ENCODE results near the gene ICE1. TPM values are rescaled to one million over a fixed set of nuclear protein-coding genes. Genes with fewer than 3 reads are reported as not detected.

Gene ICE1
- total RNA-seq, 8 experiments from 2014 or later: 17.8 to 39.2 (median 26.0) TPM

DNA sequence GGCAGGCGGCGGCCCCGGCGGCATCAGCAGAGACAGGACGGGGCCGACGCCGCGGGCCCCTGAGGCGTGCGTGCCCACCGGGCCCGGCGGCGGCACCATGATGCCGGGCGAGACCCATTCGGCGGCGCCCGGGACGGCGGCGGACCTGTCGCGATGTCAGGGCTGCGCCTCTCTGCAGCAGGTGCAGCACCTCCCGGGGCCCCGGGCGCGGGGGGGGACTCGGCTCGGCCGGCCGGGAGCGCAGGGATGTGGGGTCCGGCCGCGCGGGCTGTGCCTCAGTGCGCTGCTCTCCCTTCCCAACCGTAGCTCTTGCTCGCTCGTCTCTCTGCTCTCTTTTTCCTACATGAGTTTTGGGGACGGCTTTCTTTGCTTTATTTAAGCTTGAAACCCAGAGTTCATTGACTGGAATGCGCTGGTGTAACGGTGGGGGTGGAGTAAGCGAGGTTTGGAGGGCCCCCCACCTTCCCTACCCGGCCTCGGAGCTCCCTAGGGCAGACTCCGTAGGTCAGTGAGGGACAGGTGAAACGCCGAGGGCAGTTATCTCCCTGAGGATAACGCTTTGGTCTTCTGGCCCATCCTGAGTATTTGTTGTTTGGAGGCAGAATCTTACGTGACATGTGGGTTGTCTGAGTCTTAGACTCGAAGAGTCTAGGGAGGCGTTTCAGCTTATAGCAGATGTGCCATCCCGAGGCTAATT lies 490 bp downstream of the ICE1 start:
- peaks cover 17 to 22% of the 10 kb centered on the region in 2 donors for H3K4me1 ChIP-seq (replicated peaks in 1 of 2)
- WGBS, 10 experiments: 0 to 2% (median 0%) methylated on average over 1 to 11 of the region's 58 CpGs; no CpG with 5 or more reads in 2 of the 10 experiments

DNA sequence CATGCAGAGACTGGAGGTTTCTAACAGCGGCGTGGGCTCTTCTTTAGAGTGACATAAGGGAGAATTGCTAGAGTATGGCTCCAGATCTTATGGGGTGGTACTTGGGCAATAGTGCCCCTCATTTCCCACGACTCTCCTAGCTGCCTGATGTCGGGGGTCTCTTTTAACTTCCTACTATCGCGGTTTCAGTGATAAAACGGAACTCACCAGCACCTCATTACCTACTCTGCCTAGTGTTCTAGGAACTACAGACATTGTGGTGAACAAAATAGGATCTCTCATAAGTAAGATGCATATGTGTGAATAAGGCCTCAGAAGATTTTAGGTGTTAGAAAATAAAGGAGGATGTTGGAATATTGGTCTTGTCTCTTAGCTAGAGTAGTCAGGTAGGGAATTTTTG lies 1.1 kb downstream of the ICE1 start:
- H3K27ac ChIP-seq: no peak overlapping the region
- WGBS, 10 experiments: 30 to 73% (median 52%) methylated on average over 2 to 7 of the region's 7 CpGs; no CpG with 5 or more reads in 3 of the 10 experiments
- peak overlapping the region; percentile 71 to 93 (median 92) for H3K4me3 ChIP-seq
- H3K4me1 ChIP-seq (replicated peaks in 1 of 2): peaks cover 17 to 22% of the 10 kb centered on the region in 2 donors
- in situ Hi-C loops (cut with MboI; ENCODE audit: low pct_unique_long_range_greater_than_20kb in 2 of 9, low sequenced_read_pairs in 9 of 9, unreplicated experiment in 9 of 9): loop anchor here in 8 of 9 experiments (10.0 to 25.0 kb wide), 5 partner anchors 279 to 549 kb away; partner anchors contain the start of gene ADAMTS16 (in 6 of the 8)
- no peak for ATAC-seq (replicated peaks in 6 of 8)

More for the DNA sequence above, 490 bp downstream of the ICE1 start:
- peak overlapping the region; percentile 71 to 93 (median 92) for H3K4me3 ChIP-seq
- H3K27ac ChIP-seq: peak overlapping the region; percentile 99 to 100
- in situ Hi-C loops (cut with MboI; ENCODE audit: low pct_unique_long_range_greater_than_20kb in 2 of 9, low sequenced_read_pairs in 9 of 9, unreplicated experiment in 9 of 9): loop anchor here in 8 of 9 experiments (10.0 to 25.0 kb wide), 5 partner anchors 278 to 548 kb away; partner anchors contain the start of gene ADAMTS16 (in 6 of the 8)
- peak in 2 of 8 experiments; percentile 12 to 19 for ATAC-seq (replicated peaks in 6 of 8)

DNA sequence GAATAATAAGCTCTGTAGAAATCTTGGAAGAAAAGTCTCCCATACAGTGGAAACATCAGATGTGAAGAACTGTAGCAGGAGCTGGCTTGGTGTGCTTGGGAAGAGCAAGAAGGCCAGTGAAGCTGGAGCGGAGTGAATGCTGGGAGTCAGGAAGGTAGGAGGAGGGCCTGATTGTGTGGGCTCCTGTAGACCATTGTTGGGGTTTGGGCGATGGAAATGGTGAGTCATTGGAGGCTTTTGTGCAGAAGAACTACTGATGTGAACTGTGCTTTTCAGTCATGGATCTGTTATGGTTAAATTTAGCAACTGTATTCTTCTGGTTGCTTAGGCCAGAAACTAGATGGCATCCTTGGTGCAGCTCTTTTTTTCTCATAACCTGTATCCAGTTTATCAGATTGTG lies 2.3 kb downstream of the ICE1 start:
- in situ Hi-C loops (cut with MboI; ENCODE audit: low pct_unique_long_range_greater_than_20kb in 2 of 9, low sequenced_read_pairs in 9 of 9, unreplicated experiment in 9 of 9): loop anchor here in 8 of 9 experiments (10.0 to 25.0 kb wide), 5 partner anchors 280 to 550 kb away; partner anchors contain the start of gene ADAMTS16 (in 6 of the 8)

GRCh38 chr5:5430136-5430535 lies 7.7 kb downstream of the ICE1 start:
- H3K4me3 ChIP-seq: no peak overlapping the region
- in situ Hi-C loops (cut with MboI; ENCODE audit: low pct_unique_long_range_greater_than_20kb in 2 of 9, low sequenced_read_pairs in 9 of 9, unreplicated experiment in 9 of 9): no loop called here
- 53 to 100% (median 94%) methylated on average over 2 to 3 of the region's 3 CpGs; no CpG with 5 or more reads in 3 of the 10 experiments for WGBS, 10 experiments
- no peak for ATAC-seq (replicated peaks in 6 of 8)
- H3K4me1 ChIP-seq (replicated peaks in 1 of 2): no peaks in the 10 kb centered on the region
- no peak overlapping the region for H3K27ac ChIP-seq

More for the DNA sequence above, 2.3 kb downstream of the ICE1 start:
- ATAC-seq (replicated peaks in 6 of 8): no peak
- Histone ChIP-seq H3K4me3 (no peak overlapping the region), H3K4me1 (replicated peaks in 1 of 2) (peaks cover 17% of the 10 kb centered on the region in 2 donors), H3K27ac (no peak overlapping the region)
- 40 to 100% (median 88%) methylated on average over 1 to 2 of the region's 2 CpGs; no CpG with 5 or more reads in 2 of the 10 experiments for WGBS, 10 experiments

GRCh38 chr5:5432020-5432707 lies 9.7 kb downstream of the ICE1 start:
- 58 to 100% (median 89%) methylated on average over 1 to 4 of the region's 4 CpGs for WGBS, 10 experiments

GRCh38 chr5:5436203-5436760 lies 13.8 kb downstream of the ICE1 start:
- Histone ChIP-seq H3K4me1 (replicated peaks in 1 of 2) (no peaks in the 10 kb centered on the region), H3K4me3 (no peak overlapping the region), H3K27ac (no peak overlapping the region)
- in situ Hi-C loops (cut with MboI; ENCODE audit: low pct_unique_long_range_greater_than_20kb in 2 of 9, low sequenced_read_pairs in 9 of 9, unreplicated experiment in 9 of 9): no loop called here
- no peak for ATAC-seq (replicated peaks in 6 of 8)
- WGBS, 10 experiments: 50 to 100% (median 80%) methylated on average over 1 to 4 of the region's 4 CpGs

More at GRCh38 chr5:5432020-5432707, 9.7 kb downstream of the ICE1 start:
- no peak for ATAC-seq (replicated peaks in 6 of 8)
- Histone ChIP-seq H3K4me3 (no peak overlapping the region), H3K27ac (no peak overlapping the region), H3K4me1 (replicated peaks in 1 of 2) (no peaks in the 10 kb centered on the region)
- in situ Hi-C loops (cut with MboI; ENCODE audit: low pct_unique_long_range_greater_than_20kb in 2 of 9, low sequenced_read_pairs in 9 of 9, unreplicated experiment in 9 of 9): no loop called here

- ATAC-seq (replicated peaks in 6 of 8): no peak
- H3K27ac ChIP-seq: no peak overlapping the region
- H3K4me3 ChIP-seq: no peak overlapping the region
- no peaks in the 10 kb centered on the region for H3K4me1 ChIP-seq (replicated peaks in 1 of 2)
- WGBS, 10 experiments: 71 to 96% (median 87%) methylated on average over 1 to 11 of the region's 11 CpGs
- in situ Hi-C loops (cut with MboI; ENCODE audit: low pct_unique_long_range_greater_than_20kb in 2 of 9, low sequenced_read_pairs in 9 of 9, unreplicated experiment in 9 of 9): no loop called here
Measured at GRCh38 chr5:5437227-5438172, 15.0 kb downstream of the ICE1 start.

DNA sequence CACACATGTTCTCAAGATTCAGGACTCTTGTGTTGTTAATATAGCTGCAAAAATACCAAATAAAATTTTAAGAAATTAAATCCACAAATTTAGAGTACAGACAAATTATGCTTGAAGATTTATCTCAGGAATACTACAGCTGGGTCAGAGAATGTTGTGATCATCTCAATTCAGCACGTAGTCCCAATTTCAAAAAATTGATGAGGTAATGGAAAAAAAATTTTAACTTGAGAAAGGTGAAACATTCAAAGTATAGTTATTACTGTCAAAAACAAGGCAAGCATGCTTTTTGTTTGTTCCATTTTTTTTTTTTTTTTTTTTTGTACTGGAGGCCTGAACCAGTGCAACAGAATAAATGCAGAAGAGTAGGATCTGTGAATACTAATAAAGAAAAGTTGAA lies 29.4 kb downstream of the ICE1 start:
- ATAC-seq (replicated peaks in 6 of 8): no peak
- Histone ChIP-seq H3K4me3 (no peak overlapping the region), H3K27ac (no peak overlapping the region), H3K4me1 (replicated peaks in 1 of 2) (no peaks in the 10 kb centered on the region)
- WGBS, 10 experiments: 78 to 100% (median 100%) methylated on average over 1 of the region's 1 CpG
- in situ Hi-C loops (cut with MboI; ENCODE audit: low pct_unique_long_range_greater_than_20kb in 2 of 9, low sequenced_read_pairs in 9 of 9, unreplicated experiment in 9 of 9): no loop called here

GRCh38 chr5:5453131-5453530 lies 30.7 kb downstream of the ICE1 start:
- no peak for ATAC-seq (replicated peaks in 6 of 8)
- in situ Hi-C loops (cut with MboI; ENCODE audit: low pct_unique_long_range_greater_than_20kb in 2 of 9, low sequenced_read_pairs in 9 of 9, unreplicated experiment in 9 of 9): no loop called here
- 76 to 100% (median 92%) methylated on average over 2 to 3 of the region's 3 CpGs for WGBS, 10 experiments

GRCh38 chr5:5454391-5454790 lies 31.9 kb downstream of the ICE1 start:
- Histone ChIP-seq H3K27ac (no peak overlapping the region), H3K4me3 (no peak overlapping the region), H3K4me1 (replicated peaks in 1 of 2) (no peaks in the 10 kb centered on the region)
- ATAC-seq (replicated peaks in 6 of 8): no peak
- in situ Hi-C loops (cut with MboI; ENCODE audit: low pct_unique_long_range_greater_than_20kb in 2 of 9, low sequenced_read_pairs in 9 of 9, unreplicated experiment in 9 of 9): no loop called here
- WGBS, 10 experiments: 78 to 100% (median 95%) methylated on average over 1 to 4 of the region's 5 CpGs

More at GRCh38 chr5:5453131-5453530, 30.7 kb downstream of the ICE1 start:
- Histone ChIP-seq H3K4me3 (no peak overlapping the region), H3K27ac (no peak overlapping the region), H3K4me1 (replicated peaks in 1 of 2) (no peaks in the 10 kb centered on the region)

DNA sequence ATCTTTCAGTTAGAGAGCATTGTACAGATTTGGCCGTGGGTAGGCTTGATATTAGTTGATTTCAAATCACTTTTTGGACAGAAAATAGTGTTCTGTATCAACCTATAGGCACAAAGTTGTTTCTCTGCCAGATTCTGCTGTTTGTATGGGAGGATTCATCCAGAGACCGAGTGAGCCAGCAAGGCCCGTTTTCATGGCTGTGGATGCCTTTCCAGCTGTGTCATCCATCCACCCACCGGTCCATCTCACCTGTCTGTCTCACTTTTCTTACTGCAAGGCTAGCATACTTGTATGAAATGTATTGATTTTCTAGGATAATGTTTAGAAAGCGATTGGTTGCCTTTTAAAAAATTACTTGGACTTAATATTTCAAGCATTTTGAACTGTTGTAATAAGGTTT lies 34.4 kb downstream of the ICE1 start:
- whole genome bisulfite sequencing, 10 experiments: 83 to 100% (median 97%) methylated on average over 1 to 5 of the region's 5 CpGs; no CpG with 5 or more reads in 1 of the 10 experiments
- Histone ChIP-seq H3K27ac (no peak overlapping the region), H3K4me1 (replicated peaks in 1 of 2) (no peaks in the 10 kb centered on the region), H3K4me3 (no peak overlapping the region)
- in situ Hi-C loops (cut with MboI; ENCODE audit: low pct_unique_long_range_greater_than_20kb in 2 of 9, low sequenced_read_pairs in 9 of 9, unreplicated experiment in 9 of 9): no loop called here
- ATAC-seq (replicated peaks in 6 of 8): no peak

DNA sequence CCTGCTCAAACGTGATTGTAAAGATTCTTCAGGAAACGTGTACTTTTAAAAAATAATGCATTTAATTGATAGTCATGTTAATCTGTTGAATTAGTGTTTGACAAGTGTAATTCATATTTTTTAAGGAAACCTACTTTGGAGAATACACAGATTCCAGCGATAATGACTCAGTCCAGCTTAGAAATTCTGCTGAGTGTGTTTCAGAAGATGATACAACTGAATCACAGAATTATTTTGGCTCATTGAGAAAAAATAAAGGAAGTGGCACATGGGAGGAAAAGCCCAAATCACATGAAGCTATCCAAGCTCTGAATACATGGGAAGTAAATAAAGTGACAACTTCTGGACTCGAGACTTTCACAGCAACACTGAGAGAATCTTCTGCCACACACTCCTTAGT lies 37.8 kb downstream of the ICE1 start:
- no peaks in the 10 kb centered on the region for H3K4me1 ChIP-seq (replicated peaks in 1 of 2)
- H3K27ac ChIP-seq: no peak overlapping the region
- H3K4me3 ChIP-seq: no peak overlapping the region
- ATAC-seq (replicated peaks in 6 of 8): no peak
- WGBS, 10 experiments: 84 to 100% (median 89%) methylated on average over 1 to 4 of the region's 4 CpGs; no CpG with 5 or more reads in 2 of the 10 experiments
- in situ Hi-C loops (cut with MboI; ENCODE audit: low pct_unique_long_range_greater_than_20kb in 2 of 9, low sequenced_read_pairs in 9 of 9, unreplicated experiment in 9 of 9): no loop called here
